ENCODE results near the gene FGD4.

- no peak for TF ChIP-seq PATZ1 (CRISPR knock-in tag; IDR thresholded peaks at IDR 0.05; ENCODE audit: borderline replicate concordance)
- no peak for TF ChIP-seq TCF4 (CRISPR knock-in tag; IDR thresholded peaks at IDR 0.05; ENCODE audit: borderline replicate concordance)
- TF ChIP-seq TOX (CRISPR knock-in tag; IDR thresholded peaks at IDR 0.05; ENCODE audit: borderline replicate concordance), result no peak
- TF ChIP-seq SNAI2 (CRISPR knock-in tag; IDR thresholded peaks at IDR 0.05), result no peak
- no peak for TF ChIP-seq TSHZ2 (CRISPR knock-in tag; IDR thresholded peaks at IDR 0.05)
- no peak for TF ChIP-seq CREB5 (CRISPR knock-in tag; IDR thresholded peaks at IDR 0.05; ENCODE audit: low read depth)
- TF ChIP-seq ARNTL (CRISPR knock-in tag; IDR thresholded peaks at IDR 0.05; ENCODE audit: borderline replicate concordance, low read depth), result no peak
- no peak for TF ChIP-seq ZC3H10 (CRISPR knock-in tag; IDR thresholded peaks at IDR 0.05)
- TF ChIP-seq CSRNP3 (CRISPR knock-in tag; IDR thresholded peaks at IDR 0.05), result no peak
Measured at GRCh38 chr12:32431025-32431424, 31.7 kb downstream of the FGD4 start.

Data from SK-N-SH treated with all-trans-retinoic acid at 6 μM for 48 hours (cell line).